Tibial artery (tissue), 4 donors: ENCODE measurements around the gene WSCD1.

Source experiments
- DNase-seq, 2 donors: peaks; one replicate each; pipeline ENCODE4 v3.0.0-alpha.2; 2019
- H3K27ac ChIP-seq, 2 donors: fragments of 200-600 bp; sonication (generic) in 1 of 2; 1 replicate in 1 of 2; 2 replicates in 1 of 2; pipeline ENCODE4 v1.5.1; 2018 to 2019; ENCODE audit warnings: mild to moderate bottlenecking in 1 of 2
- H3K27me3 ChIP-seq, 2 donors: fragments of 200-600 bp; sonication (generic) in 1 of 2; one replicate each; pipeline versions ENCODE4 v1.5.1 to v1.6.0; 2016 to 2019
- H3K36me3 ChIP-seq, 3 donors: fragments of 200-600 bp; sonication (generic) in 2 of 3; one replicate each; pipeline ENCODE4 v1.5.1; 2016 to 2019; ENCODE audit warnings: mild to moderate bottlenecking in 2 of 3
- H3K4me1 ChIP-seq, 4 donors: fragments of 200-600 bp; sonication (generic) in 2 of 4; 1 replicate in 3 of 4; 2 replicates in 1 of 4; pipeline ENCODE4 v1.5.1; 2016 to 2019
- H3K4me3 ChIP-seq, 2 donors: fragments of 200-600 bp; sonication (generic) in 1 of 2; 1 replicate in 1 of 2; 2 replicates in 1 of 2; pipeline ENCODE4 v1.5.1; 2018 to 2019; ENCODE audit warnings: mild to moderate bottlenecking in 2 of 2
- H3K9me3 ChIP-seq, 3 donors: fragments of 200-600 bp; sonication (generic) in 1 of 3; one replicate each; pipeline ENCODE4 v1.5.1; 2016 to 2019
- CTCF ChIP-seq, 2 experiments: fragments of 200-600 bp in 1 of 2; fragments of 450-650 bp in 1 of 2; IDR thresholded peaks; one replicate each; pipeline ENCODE4 v1.5.1; 2017 to 2019; ENCODE audit warnings: antibody characterized with exemption in 2 of 2, mild to moderate bottlenecking in 1 of 2, moderate library complexity in 1 of 2
- intact Hi-C: fragments of 100-400 bp; cut with DNase I; formaldehyde crosslinking; loops from one replicate; pipeline ENCODE4 v1.15.0; 2023; ENCODE audit warnings: low total_unique reads

Gene WSCD1

GRCh38 chr17:6069539-6070429 lies at the start of gene WSCD1:
Gene WSCD1 (plus strand): TSS chr17:6070379. CDS start chr17:6080659, 10,280 bp downstream.
- H3K4me1 ChIP-seq: peaks cover 0 to 26% (median 18%) of the 10 kb centered on the region in 4 donors
- H3K36me3 ChIP-seq: no peaks in the 10 kb centered on the region
- intact Hi-C loops: loop anchor here (10.0 kb wide), 1 partner anchor 65 kb away; no protein-coding TSS in a partner anchor
- TF ChIP-seq CTCF (IDR thresholded peaks at IDR 0.05): no peak
- H3K27ac ChIP-seq: peak within 1 kb of the TSS; percentile 42 to 57
- no peak for DNase-seq
- H3K27me3 ChIP-seq: peaks cover 0 to under 1% of the 10 kb centered on the region in 2 donors
- peak within 1 kb of the TSS; percentile 83 to 87 for H3K4me3 ChIP-seq
- H3K9me3 ChIP-seq: no peaks in the 10 kb centered on the region

GRCh38 chr17:6021011-6021400 lies 49.2 kb upstream of the WSCD1 start:
- no peaks in the 10 kb centered on the region for H3K27me3 ChIP-seq
- intact Hi-C loops: no loop called here

GRCh38 chr17:6021627-6022026 lies 48.6 kb upstream of the WSCD1 start:
- Histone ChIP-seq H3K36me3 (no peaks in the 10 kb centered on the region), H3K27me3 (no peaks in the 10 kb centered on the region), H3K27ac (peak overlapping the region; percentile 73 to 77), H3K4me3 (no peak overlapping the region), H3K4me1 (peaks cover 0 to 64% (median 9%) of the 10 kb centered on the region in 4 donors), H3K9me3 (no peaks in the 10 kb centered on the region)
- TF ChIP-seq CTCF (IDR thresholded peaks at IDR 0.05): no peak
- intact Hi-C loops: no loop called here
- no peak for DNase-seq

More at GRCh38 chr17:6021011-6021400, 49.2 kb upstream of the WSCD1 start:
- peak overlapping the region; percentile 57 to 73 for H3K27ac ChIP-seq
- H3K9me3 ChIP-seq: no peaks in the 10 kb centered on the region
- DNase-seq: no peak
- peaks cover 0 to 58% (median 9%) of the 10 kb centered on the region in 4 donors for H3K4me1 ChIP-seq
- no peaks in the 10 kb centered on the region for H3K36me3 ChIP-seq
- no peak overlapping the region for H3K4me3 ChIP-seq
- TF ChIP-seq CTCF (IDR thresholded peaks at IDR 0.05): no peak

GRCh38 chr17:6023036-6023831 lies 46.9 kb upstream of the WSCD1 start:
- Histone ChIP-seq H3K36me3 (no peaks in the 10 kb centered on the region), H3K4me3 (no peak overlapping the region), H3K4me1 (peaks cover 0 to 65% (median 9%) of the 10 kb centered on the region in 4 donors), H3K9me3 (no peaks in the 10 kb centered on the region), H3K27me3 (no peaks in the 10 kb centered on the region), H3K27ac (peak overlapping the region; percentile 73 to 77)
- no peak for TF ChIP-seq CTCF (IDR thresholded peaks at IDR 0.05)
- intact Hi-C loops: no loop called here
- DNase-seq: no peak

GRCh38 chr17:6024576-6024975 lies 45.6 kb upstream of the WSCD1 start:
- DNase-seq: no peak
- no peaks in the 10 kb centered on the region for H3K9me3 ChIP-seq
- intact Hi-C loops: no loop called here
- no peaks in the 10 kb centered on the region for H3K27me3 ChIP-seq
- H3K4me1 ChIP-seq: peaks cover 0 to 65% (median 9%) of the 10 kb centered on the region in 4 donors
- no peak overlapping the region for H3K4me3 ChIP-seq
- no peaks in the 10 kb centered on the region for H3K36me3 ChIP-seq
- peak overlapping the region; percentile 73 to 77 for H3K27ac ChIP-seq
- TF ChIP-seq CTCF (IDR thresholded peaks at IDR 0.05): no peak
